Keratinocyte (primary cell): Measurements from ENCODE around the gene CHST7. TPM values are rescaled to one million over a fixed set of nuclear protein-coding genes. Genes with fewer than 3 reads are reported as not detected.

Experiments
- DNase-seq: peaks from one replicate; pipeline ENCODE4 v3.0.0-alpha.2; 2011; ENCODE audit warnings: low read depth, missing footprints, low spot score
- FAIRE-seq: peaks from 2 replicates; lab custom pipeline; 2011; peaks lifted over from hg19 to GRCh38; lab: Jason Lieb, UNC
- H2AFZ ChIP-seq: 2 replicates; pipeline ENCODE4 v1.6.0; 2012; ENCODE audit warnings: low read length, control low read depth, inconsistent platforms; ENCODE audit not compliant: control insufficient read depth
- H3K27ac ChIP-seq: 2 replicates; pipeline ENCODE4 v1.5.1; 2011; ENCODE audit warnings: low read length; ENCODE audit not compliant: control insufficient read depth, insufficient read depth
- H3K27me3 ChIP-seq: 3 replicates; pipeline ENCODE4 v1.6.0; 2011; ENCODE audit warnings: low read length; ENCODE audit not compliant: control insufficient read depth, insufficient read depth; ENCODE audit errors: extremely low read depth
- H3K36me3 ChIP-seq, 2 experiments: 2 replicates in 1 of 2; 3 replicates in 1 of 2; pipeline ENCODE4 v1.5.1; 2011; ENCODE audit warnings: low read length in 2 of 2, mild to moderate bottlenecking in 1 of 2; ENCODE audit not compliant: control insufficient read depth in 2 of 2, insufficient read depth in 2 of 2; ENCODE audit errors: extremely low read depth in 1 of 2
- H3K4me1 ChIP-seq: 3 replicates; pipeline ENCODE4 v1.5.1; 2011; ENCODE audit warnings: low read length; ENCODE audit not compliant: control insufficient read depth, insufficient read depth; ENCODE audit errors: extremely low read depth
- H3K4me2 ChIP-seq: 3 replicates; pipeline ENCODE4 v1.6.0; 2011; ENCODE audit warnings: low read depth, low read length; ENCODE audit not compliant: control insufficient read depth, insufficient read depth; ENCODE audit errors: extremely low read depth
- H3K4me3 ChIP-seq, 3 experiments: fragments of 200-600 bp in 1 of 3; sonication (generic) in 1 of 3; 2 replicates in 2 of 3; 3 replicates in 1 of 3; pipeline ENCODE4 v1.5.1; 2011 to 2016; ENCODE audit warnings: low read length in 3 of 3, mild to moderate bottlenecking in 3 of 3, control low read depth in 2 of 3, inconsistent platforms in 1 of 3, low read depth in 1 of 3, mixed read lengths in 1 of 3, mixed run types in 1 of 3, moderate library complexity in 1 of 3; ENCODE audit not compliant: control insufficient read depth in 2 of 3, insufficient read depth in 2 of 3; ENCODE audit errors: extremely low read depth in 1 of 3
- H3K79me2 ChIP-seq: 2 replicates; pipeline ENCODE4 v1.6.0; 2012; ENCODE audit warnings: low read length; ENCODE audit not compliant: control insufficient read depth, insufficient read depth
- H3K9ac ChIP-seq: 3 replicates; pipeline ENCODE4 v1.6.0; 2011; ENCODE audit warnings: low read length; ENCODE audit not compliant: control insufficient read depth, insufficient read depth; ENCODE audit errors: extremely low read depth
- H3K9me1 ChIP-seq: 3 replicates; pipeline ENCODE4 v1.6.0; 2011; ENCODE audit warnings: low read length; ENCODE audit not compliant: control insufficient read depth, insufficient read depth; ENCODE audit errors: extremely low read depth
- H3K9me3 ChIP-seq: 2 replicates; pipeline ENCODE4 v1.5.1; 2012; ENCODE audit warnings: low read depth, low read length; ENCODE audit not compliant: control insufficient read depth
- H4K20me1 ChIP-seq: 3 replicates; pipeline ENCODE4 v1.6.0; 2011; ENCODE audit warnings: low read length; ENCODE audit not compliant: control insufficient read depth, insufficient read depth; ENCODE audit errors: extremely low read depth
- CTCF ChIP-seq, 3 experiments: IDR thresholded peaks in 1 of 3; conservative IDR thresholded peaks in 1 of 3; optimal IDR thresholded peaks in 1 of 3; 2 replicates in 2 of 3; 3 replicates in 1 of 3; pipeline versions ENCODE3 to v1.5.1; 2011; ENCODE audit warnings: low read length in 3 of 3, mild to moderate bottlenecking in 3 of 3, moderate library complexity in 2 of 3, control low read depth in 1 of 3, inconsistent platforms in 1 of 3; ENCODE audit not compliant: insufficient read depth in 2 of 3; ENCODE audit errors: extremely low read depth in 1 of 3
- EZH2 ChIP-seq: IDR thresholded peaks from one replicate; pipeline ENCODE4 v1.6.1; 2012; ENCODE audit warnings: inconsistent platforms, mild to moderate bottlenecking, low read length, moderate library complexity
- dilution Hi-C: fragments of 300-500 bp; cut with MboI; formaldehyde crosslinking; loops from one replicate; pipeline ENCODE4 v1.7.0; 2020; ENCODE audit warnings: low sequenced_read_pairs; ENCODE audit not compliant: extremely low pct_ligation_motif_present
- polyA plus RNA-seq, 5 experiments: library from polyadenylated mRNA; depleted of rRNA in 3 of 5; stranded (reverse) in 3 of 5; stranded (forward) in 1 of 5; unstranded in 1 of 5; fragments of >200 nt; gene quantifications; 1 replicate in 1 of 5; 2 replicates in 3 of 5; 3 replicates in 1 of 5; pipeline versions ENCODE4 v1.2.1 to v1.2.3, GENCODE V29; 2011 to 2012; ENCODE audit warnings: missing spikeins in 2 of 5, low read depth in 1 of 5, low replicate concordance in 1 of 5

Gene CHST7
- polyA plus RNA-seq, 1 donor (not counting 4 experiments of a cell fraction or from before 2014, with no cell fraction given) = 0.39 TPM

- H3K27ac ChIP-seq = no peak overlapping the region
- no peaks in the 10 kb centered on the region for H3K36me3 ChIP-seq
- no peak for DNase-seq
- H4K20me1 ChIP-seq = no peaks in the 10 kb centered on the region
- dilution Hi-C loops = no loop called here
- H3K4me2 ChIP-seq = no peak overlapping the region
- H3K4me3 ChIP-seq = no peak overlapping the region
- no peak for TF ChIP-seq CTCF (optimal IDR thresholded peaks at IDR 0.05 in 1 of 3, IDR thresholded peaks at IDR 0.05 in 1 of 3, conservative IDR thresholded peaks at IDR 0.05 in 1 of 3; ENCODE audit: extremely low read depth in 1 of 3, insufficient read depth in 2 of 3, low read length in 3 of 3)
- no peak for TF ChIP-seq EZH2
- H3K4me1 ChIP-seq = no peaks in the 10 kb centered on the region
- no peaks in the 10 kb centered on the region for H3K9me3 ChIP-seq
- H3K9me1 ChIP-seq = no peaks in the 10 kb centered on the region
- H3K9ac ChIP-seq = no peak overlapping the region
- no peaks in the 10 kb centered on the region for H3K79me2 ChIP-seq
- no peak for FAIRE-seq
- H2AFZ ChIP-seq = no peak overlapping the region
- H3K27me3 ChIP-seq = no peaks in the 10 kb centered on the region
Observed at GRCh38 chrX:46610070-46610658, 36.6 kb downstream of the CHST7 start.

- Histone ChIP-seq H4K20me1 (no peaks in the 10 kb centered on the region), H3K27me3 (no peaks in the 10 kb centered on the region), H3K9ac (no peak overlapping the region), H2AFZ (no peak overlapping the region), H3K4me2 (no peak overlapping the region), H3K4me1 (no peaks in the 10 kb centered on the region), H3K36me3 (no peaks in the 10 kb centered on the region), H3K9me3 (no peaks in the 10 kb centered on the region), H3K79me2 (no peaks in the 10 kb centered on the region), H3K4me3 (no peak overlapping the region), H3K9me1 (no peaks in the 10 kb centered on the region), H3K27ac (no peak overlapping the region)
- dilution Hi-C loops = no loop called here
- DNase-seq = no peak
- no peak for TF ChIP-seq EZH2
- TF ChIP-seq CTCF (optimal IDR thresholded peaks at IDR 0.05 in 1 of 3, IDR thresholded peaks at IDR 0.05 in 1 of 3, conservative IDR thresholded peaks at IDR 0.05 in 1 of 3; ENCODE audit: extremely low read depth in 1 of 3, insufficient read depth in 2 of 3, low read length in 3 of 3) = no peak
- FAIRE-seq = no peak
Observed at GRCh38 chrX:46611658-46612362, 38.2 kb downstream of the CHST7 start.
